ENCODE data around the gene PAPSS1.
"Not testable (repeated sequence)": the region's sequence is repeated elsewhere in the genome, so short reads cannot be mapped to it uniquely, and the experiment has no call there.

PAPSS1 gene

GRCh38 chr4:107683873-107684272 is 36.2 kb downstream of the PAPSS1 start:
- DNase-seq, result no peak

GRCh38 chr4:107682306-107682705 is 37.7 kb downstream of the PAPSS1 start:
- no peak for DNase-seq

GRCh38 chr4:107669068-107669467 is 51.0 kb downstream of the PAPSS1 start:
- no peak for DNase-seq

DNA sequence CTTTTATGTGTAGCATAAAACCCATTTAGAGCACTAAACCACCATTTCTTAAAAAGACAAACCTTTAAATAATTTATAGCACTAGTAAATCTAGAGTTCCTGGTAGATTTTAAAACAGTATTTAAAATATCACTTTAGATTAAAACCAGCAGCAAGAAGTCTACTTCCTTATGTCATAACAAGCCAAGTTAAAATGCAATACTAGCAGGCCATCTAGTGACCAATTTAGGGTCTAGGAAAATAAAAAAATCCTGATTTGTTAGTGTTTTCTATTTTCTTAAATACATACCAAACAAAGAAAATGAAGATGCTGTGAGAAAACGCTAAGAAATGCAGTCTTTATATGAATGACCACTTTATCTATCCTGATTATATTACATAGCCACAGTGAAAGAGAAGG is 53.9 kb downstream of the PAPSS1 start:
- peak; percentile 59 for DNase-seq

- DNase-seq, result no peak
Observed at GRCh38 chr4:107665001-107665400, 55.0 kb downstream of the PAPSS1 start.

DNA sequence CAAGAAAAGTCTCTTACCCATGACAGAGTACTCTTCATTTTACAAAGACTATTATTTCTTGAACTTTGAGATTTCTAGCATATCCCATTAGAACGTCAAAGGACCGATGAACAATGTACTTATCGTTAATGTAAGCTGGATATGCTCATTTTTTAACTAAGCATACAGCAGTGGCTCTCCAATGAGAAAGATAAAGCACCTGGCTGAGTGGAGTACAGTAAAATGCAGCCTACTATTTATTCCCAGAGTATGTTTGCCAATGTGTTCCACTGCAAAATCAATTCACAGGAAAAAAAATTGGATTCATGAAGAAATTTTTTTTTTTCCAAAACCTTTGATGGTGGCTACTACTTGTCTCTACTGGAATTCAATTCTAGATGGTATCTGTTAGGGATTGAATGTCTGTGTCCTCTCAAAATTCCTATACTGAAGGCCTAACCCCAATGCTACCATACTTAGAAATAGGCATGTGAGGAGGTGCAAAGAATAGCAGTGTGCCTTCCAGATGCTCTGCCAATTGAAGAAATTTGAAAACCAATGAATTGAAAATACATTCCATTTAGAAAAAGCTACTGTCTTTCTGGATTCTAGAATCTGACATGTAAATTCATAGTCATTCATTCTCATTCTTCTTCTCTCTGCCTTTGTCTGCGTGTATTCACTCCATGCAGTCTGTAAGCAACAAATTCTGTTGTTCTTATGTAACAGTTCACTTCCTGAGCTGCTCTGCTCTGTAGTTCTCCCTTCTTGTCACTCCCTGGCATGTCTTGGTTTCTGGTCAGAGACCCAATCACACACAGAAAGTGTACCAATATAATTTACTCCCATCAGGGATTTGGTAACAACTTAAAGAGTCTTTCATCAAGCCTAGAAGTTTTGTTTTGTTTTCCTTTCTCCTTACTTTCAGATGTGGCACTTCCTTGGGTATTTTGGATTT is 61.4 kb downstream of the PAPSS1 start:
- peak; percentile 60 for DNase-seq

DNA sequence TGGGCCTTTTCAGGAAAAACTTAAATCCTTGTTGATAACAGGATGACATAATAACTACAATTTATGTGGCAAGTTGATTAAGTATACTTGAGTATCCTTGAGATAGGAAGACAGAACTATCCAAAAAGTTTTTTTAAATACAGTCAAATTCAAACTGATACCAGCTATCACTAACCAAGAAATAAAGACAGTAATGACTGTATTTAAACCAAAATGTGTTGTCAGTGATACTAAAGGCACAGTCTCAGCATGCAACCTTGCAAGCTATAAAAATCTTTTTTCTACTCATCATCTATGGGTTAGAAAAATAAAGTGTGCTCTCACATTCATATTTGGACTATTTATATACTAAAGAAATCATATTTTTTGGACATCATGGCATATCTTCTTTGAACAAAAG is 64.7 kb downstream of the PAPSS1 start:
- no peak for DNase-seq

DNA sequence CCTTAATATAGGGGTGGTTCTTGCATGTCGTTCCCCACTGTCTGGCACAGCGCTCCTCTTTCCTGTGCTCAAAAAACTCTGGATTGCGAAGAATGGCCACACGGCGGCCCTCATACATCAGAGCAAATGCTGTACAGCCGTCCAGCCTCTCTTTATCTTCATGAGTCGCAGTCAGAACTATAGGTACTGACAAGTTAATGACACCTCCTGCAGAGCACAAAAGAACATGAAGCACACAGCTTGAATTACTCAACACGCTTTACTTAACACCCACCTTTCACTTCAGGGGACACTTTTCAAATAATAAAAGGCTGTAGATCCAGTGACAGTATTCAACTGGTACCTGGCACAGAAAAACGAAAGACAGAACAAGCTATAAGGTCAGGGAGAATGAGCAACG is 65.3 kb downstream of the PAPSS1 start:
- no peak for DNase-seq

DNA sequence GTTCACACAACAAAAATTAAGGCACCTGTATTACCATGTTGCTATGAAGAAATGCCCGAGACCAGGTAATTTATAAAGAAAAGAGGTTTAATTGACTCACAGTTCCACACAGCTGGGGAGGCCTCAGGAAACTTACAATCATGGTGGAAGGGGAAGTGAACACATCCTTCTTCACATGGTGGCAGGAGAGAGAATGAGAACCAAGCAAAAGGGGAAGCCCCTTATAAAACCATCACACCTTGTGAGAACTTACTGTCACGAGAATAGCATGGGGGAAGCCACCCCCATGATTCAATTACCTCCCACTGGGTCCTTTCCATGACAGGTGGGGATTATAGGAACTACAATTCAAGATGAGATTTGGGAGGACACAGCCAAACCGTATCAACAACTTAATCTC is 68.6 kb downstream of the PAPSS1 start:
- not testable (repeated sequence) for DNase-seq

- DNase-seq, result no peak
Observed at GRCh38 chr4:107650251-107650650, 69.8 kb downstream of the PAPSS1 start.

- DNase-seq, result no peak
Observed at GRCh38 chr4:107648178-107648991, 71.6 kb downstream of the PAPSS1 start.

DNA sequence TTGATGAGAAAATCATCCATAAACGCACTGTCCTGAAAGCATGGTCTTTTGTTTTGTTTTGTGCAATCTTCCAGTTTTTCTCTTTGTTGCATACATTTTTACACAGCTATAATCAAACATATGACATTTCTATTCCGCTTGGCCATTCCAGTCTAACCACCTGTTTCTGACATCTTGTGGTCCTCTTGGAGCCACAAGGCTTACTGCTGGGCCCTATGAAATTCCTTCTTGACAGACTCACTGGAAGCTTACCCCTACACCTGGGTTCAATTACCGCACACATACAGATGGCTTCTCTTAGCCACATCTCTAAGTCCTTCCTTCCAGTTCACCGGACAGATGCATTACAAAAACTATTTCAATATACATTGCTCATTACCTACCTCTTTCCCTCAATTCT is 72.4 kb downstream of the PAPSS1 start:
- DNase-seq, result no peak

DNA sequence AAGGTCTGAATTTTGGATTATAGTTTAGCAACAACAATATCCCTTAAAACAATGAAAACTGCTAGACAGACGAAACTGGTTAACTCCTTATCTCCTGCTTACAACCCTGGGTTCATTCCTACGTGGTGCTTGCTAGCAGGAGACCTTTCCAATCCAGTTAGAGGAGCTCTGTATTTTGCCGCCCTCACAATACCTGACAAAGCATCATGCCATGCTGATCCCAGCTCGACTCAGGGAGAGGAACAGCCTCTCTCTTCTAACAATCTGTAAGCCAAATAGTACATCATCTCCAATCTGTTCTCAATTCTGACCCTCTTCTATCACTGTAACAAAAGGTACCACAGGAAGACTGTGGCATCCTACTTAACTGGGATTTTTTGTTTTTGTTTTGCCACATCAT is 74.4 kb downstream of the PAPSS1 start:
- no peak for DNase-seq

DNA sequence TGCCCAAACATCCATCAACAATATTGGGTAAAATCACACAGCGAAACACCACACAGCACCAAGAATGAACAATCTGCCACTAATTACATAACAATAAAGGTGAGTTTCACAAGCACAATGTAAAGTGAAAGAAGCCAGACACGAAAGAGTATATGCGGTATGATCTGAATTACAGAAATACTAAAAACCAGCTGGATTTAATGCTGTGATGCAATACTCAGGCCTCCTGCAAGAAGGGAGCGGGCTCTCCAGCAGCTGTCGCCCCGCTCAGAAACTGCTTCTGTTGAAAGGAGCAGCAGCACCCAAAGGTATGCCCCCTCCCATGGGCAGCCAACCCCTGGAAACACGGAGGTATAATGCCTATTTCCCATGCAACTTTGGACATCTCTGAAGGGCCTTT is 77.0 kb downstream of the PAPSS1 start:
- no peak for DNase-seq

DNA sequence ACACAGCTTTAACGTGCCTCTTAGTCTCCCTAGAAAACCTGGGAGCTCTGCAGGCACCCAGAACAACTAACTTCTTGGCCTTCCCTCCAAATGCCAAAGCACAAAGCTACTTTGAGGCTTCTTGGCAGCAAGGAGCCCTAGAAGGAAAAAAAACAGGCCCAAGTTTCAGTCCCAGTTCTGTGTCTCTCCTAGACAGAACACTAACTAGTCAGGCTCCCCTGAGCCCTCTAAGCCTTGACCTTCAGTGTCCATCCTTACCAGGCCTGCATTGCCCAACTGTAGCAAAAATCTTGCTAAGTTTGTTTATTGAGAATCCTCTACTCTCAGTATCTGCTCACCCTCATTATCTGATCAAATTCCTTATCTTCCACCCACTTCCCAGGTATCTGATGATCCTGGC is 79.2 kb downstream of the PAPSS1 start:
- no peak for DNase-seq

DNA sequence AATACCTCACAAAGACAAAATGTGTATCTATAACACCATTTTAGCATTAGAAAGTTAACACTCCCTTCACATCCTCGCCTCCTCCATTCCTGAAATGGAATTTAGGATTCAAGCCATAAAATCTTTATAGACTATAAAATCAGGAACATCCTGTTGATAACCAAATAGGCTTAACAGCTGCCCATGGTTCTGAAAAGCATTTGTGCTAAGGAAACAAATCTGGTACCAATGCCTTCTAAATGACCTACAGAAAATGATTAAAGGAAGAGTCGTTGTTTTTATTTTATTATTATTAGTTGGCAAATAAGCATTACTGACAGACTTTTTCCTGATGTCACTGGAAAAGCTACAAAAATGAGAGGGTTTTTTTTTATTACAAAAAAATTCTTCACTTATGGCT is 79.8 kb downstream of the PAPSS1 start:
- no peak for DNase-seq

- no peak for DNase-seq
Observed at GRCh38 chr4:107635735-107636134, 84.3 kb downstream of the PAPSS1 start.

- DNase-seq, result no peak
Observed at GRCh38 chr4:107631560-107631959, 88.5 kb downstream of the PAPSS1 start.

DNA sequence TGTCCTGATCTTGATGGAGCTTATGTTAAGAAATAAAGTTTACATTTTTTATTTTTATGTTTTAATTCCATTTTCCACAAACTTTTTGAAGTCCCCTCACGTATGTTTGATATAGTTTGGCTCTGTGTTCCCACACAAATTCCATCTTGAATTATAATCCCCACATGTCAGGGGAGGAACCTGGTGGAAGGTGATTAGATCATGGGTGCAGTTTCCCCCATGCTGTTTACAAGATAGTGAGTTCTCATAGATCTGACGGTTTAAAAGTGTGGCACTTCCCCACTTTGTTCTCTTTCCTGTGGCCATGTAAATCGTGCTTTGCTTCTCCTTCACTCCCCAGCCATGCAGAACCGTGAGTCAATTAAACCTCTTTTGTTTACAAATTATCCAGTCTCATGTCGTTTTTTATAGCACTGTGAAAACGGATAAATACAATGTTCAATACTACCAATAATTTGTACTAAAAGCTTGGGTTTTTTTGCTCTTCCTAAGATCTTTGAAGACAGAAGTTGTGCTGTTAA is 89.8 kb downstream of the PAPSS1 start:
- peak; percentile 18 for DNase-seq

- DNase-seq, result no peak
Observed at GRCh38 chr4:107629318-107629717, 90.7 kb downstream of the PAPSS1 start.

DNA sequence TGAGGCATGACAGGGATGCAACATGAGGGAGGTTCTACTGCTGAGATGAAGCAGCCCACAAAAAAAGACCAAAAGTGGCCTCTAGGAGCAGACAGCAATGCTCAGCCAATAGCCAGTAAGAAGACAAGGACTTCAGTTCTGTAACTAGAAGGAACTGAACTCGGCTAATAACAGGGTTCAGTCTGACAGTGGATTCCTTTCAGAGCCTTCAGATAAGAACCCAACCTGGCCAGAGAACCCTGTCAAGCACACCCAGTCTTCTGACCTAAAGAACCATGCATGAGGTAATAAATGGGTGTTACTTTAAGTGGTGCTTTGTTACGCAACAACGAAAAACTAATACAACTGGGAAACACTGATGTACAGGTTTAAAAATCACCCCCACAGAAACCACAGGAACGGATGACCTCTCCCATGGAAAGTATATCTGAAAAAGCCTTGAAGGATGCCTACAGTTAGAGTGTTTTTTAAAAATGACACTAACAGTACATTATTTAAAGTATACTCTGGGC is 94.6 kb downstream of the PAPSS1 start:
- DNase-seq, result no peak

- no peak for DNase-seq
Observed at GRCh38 chr4:107624024-107624423, 96.0 kb downstream of the PAPSS1 start.

DNA sequence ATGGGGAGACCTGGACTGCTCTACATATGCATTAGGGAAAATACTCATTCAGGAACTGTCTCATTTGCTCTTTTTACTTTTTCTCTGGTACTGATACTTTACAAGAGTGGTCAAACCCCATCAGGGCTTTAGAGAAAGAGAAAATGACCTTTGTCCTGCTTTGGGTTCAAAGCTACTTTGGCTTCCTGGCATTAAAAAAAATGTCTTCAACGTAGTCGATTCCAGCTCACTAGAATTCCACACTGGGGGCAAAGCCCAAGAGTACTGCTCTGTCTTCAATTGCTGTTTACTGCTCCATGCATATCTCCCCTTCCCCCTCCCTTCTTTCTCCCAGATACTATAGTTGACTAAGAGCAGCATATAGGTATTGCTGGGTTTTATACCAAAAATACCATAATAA is 98.0 kb downstream of the PAPSS1 start:
- DNase-seq, result no peak

DNA sequence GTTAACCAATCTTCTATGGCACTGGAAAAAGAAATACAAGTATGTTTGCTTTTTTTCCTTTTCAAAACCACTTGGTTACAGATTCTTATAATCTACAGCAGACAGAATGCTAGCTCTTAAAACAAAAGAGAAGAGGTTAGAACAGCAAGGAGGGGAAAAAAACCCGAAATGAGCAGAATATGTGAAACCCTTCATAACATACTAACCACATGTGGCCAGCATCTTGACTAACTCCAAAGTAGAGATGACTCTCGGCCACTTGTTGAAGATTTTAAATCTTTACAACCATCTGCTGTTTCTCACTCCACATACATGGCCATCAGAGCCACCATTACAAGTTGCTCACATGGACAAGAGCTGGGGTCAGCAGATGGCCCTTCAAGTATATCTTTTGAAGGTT is 100.3 kb downstream of the PAPSS1 start:
- no peak for DNase-seq

All from hematopoietic multipotent progenitor cell treated with erythropoietin and hydrocortisone succinate and interleukin-3 and kit ligand, for 4 days (in vitro differentiated cells).